ENCODE results near the gene THBS2. TPM values are rescaled to one million over a fixed set of nuclear protein-coding genes. Genes with fewer than 3 reads are reported as not detected.

Gene THBS2
- total RNA-seq, 1 donor from 2014 or later = 0.13 TPM

DNA sequence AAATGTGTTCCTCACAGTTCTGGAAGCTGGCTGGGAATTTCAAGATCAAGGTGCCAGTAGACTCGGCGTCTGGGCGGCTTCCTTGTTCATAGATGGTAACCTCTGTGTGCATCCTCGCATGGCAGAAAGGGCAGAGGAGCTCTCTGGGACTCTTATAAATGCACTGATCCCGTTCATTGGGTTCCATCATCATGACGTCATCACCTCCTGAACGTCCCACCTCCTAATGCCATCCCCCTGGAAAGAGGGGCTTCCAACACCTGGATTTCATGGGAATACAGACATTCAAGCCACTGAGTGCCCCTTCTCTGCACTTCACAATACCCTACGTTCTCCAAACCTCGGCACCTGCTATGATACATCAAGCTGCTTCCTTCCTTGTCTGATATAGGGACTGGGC is 37.5 kb upstream of the THBS2 start:
- Histone ChIP-seq H2AFZ (replicated peaks) (no peak overlapping the region), H4K20me1 (ENCODE audit: low read depth) (no peaks in the 10 kb centered on the region), H3K27ac (no peak overlapping the region), H3K36me3 (no peaks in the 10 kb centered on the region), H3F3A (ENCODE audit: low read depth) (no peaks in the 10 kb centered on the region), H3K4me1 (no peaks in the 10 kb centered on the region), H3K9ac (no peak overlapping the region), H3K4me2 (no peak overlapping the region), H3K9me3 (ENCODE audit: low read depth) (no peaks in the 10 kb centered on the region), H3K4me3 (no peak overlapping the region), H3K79me2 (ENCODE audit: low read depth) (no peaks in the 10 kb centered on the region), H3K27me3 (no peaks in the 10 kb centered on the region)
- peaks cover 13% of the 10 kb centered on the region for H3K4me1 Mint-ChIP-seq
- no peak for DNase-seq (ENCODE audit: low spot score)
- peaks cover 2% of the 10 kb centered on the region for H3K27me3 Mint-ChIP-seq (ENCODE audit: insufficient read depth, low read depth)
- TF ChIP-seq EZH2phosphoT487 (IDR thresholded peaks at IDR 0.05) = no peak
- TF ChIP-seq, protein P1, sequence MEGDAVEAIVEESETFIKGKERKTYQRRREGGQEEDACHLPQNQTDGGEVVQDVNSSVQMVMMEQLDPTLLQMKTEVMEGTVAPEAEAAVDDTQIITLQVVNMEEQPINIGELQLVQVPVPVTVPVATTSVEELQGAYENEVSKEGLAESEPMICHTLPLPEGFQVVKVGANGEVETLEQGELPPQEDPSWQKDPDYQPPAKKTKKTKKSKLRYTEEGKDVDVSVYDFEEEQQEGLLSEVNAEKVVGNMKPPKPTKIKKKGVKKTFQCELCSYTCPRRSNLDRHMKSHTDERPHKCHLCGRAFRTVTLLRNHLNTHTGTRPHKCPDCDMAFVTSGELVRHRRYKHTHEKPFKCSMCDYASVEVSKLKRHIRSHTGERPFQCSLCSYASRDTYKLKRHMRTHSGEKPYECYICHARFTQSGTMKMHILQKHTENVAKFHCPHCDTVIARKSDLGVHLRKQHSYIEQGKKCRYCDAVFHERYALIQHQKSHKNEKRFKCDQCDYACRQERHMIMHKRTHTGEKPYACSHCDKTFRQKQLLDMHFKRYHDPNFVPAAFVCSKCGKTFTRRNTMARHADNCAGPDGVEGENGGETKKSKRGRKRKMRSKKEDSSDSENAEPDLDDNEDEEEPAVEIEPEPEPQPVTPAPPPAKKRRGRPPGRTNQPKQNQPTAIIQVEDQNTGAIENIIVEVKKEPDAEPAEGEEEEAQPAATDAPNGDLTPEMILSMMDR (IDR thresholded peaks at IDR 0.05) = no peak
- no peak for TF ChIP-seq EZH2 (IDR thresholded peaks at IDR 0.05)
- H3K9me3 Mint-ChIP-seq = peaks cover 7% of the 10 kb centered on the region
- no peak overlapping the region for H3K4me3 Mint-ChIP-seq
- no peaks in the 10 kb centered on the region for H3K36me3 Mint-ChIP-seq
- peak overlapping the region; percentile 46 for H3K27ac Mint-ChIP-seq

DNA sequence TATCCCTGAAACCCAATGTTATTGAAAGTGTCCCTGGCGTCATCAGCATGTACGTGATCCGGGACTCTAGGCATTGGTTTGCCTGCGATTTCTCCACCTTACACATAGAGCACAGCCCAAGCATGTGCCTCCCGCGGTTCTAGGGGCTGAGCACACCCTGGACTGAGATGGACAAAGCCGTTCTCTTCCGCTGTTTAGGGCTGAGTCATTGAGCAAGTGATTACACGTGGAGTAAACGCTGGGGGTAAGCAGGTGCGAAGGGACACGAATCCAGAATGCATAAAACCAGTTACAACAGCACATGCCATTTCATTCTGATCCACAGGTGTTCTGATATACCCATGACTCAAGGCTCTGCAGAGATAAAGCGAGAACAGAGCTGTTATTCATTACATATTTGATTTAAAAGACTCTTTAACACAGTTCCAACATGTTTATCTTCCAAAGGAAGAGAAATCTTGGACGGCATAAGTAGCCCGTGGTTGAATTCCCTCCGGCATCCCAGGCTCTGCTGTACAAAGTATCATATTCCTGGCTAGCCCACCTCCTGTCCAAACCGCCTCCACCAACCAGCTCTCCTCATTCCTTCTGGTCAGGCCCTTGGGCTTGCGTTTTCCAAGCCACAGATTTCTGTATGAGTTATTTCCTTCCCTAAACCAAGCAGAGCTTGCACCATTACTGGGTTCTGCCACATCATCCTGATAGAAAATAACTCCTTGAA is 36.1 kb upstream of the THBS2 start:
- Histone ChIP-seq H3K27me3 (no peaks in the 10 kb centered on the region), H3K79me2 (ENCODE audit: low read depth) (no peaks in the 10 kb centered on the region), H3K9me3 (ENCODE audit: low read depth) (no peaks in the 10 kb centered on the region), H3K9ac (no peak overlapping the region), H3K36me3 (no peaks in the 10 kb centered on the region), H3F3A (ENCODE audit: low read depth) (no peaks in the 10 kb centered on the region), H3K4me2 (no peak overlapping the region), H3K4me1 (no peaks in the 10 kb centered on the region), H4K20me1 (ENCODE audit: low read depth) (no peaks in the 10 kb centered on the region), H3K4me3 (no peak overlapping the region), H2AFZ (replicated peaks) (no peak overlapping the region), H3K27ac (no peak overlapping the region)
- Mint-ChIP-seq H3K36me3 (no peaks in the 10 kb centered on the region), H3K4me1 (peaks cover 13% of the 10 kb centered on the region), H3K27me3 (ENCODE audit: insufficient read depth, low read depth) (peaks cover 2% of the 10 kb centered on the region), H3K9me3 (peaks cover 7% of the 10 kb centered on the region), H3K27ac (peak overlapping the region; percentile 25), H3K4me3 (no peak overlapping the region)
- TF ChIP-seq EZH2phosphoT487 (IDR thresholded peaks at IDR 0.05) (no peak), EZH2 (IDR thresholded peaks at IDR 0.05) (no peak)
- TF ChIP-seq, protein P1 (IDR thresholded peaks at IDR 0.05) = no peak
- no peak for DNase-seq (ENCODE audit: low spot score)

DNA sequence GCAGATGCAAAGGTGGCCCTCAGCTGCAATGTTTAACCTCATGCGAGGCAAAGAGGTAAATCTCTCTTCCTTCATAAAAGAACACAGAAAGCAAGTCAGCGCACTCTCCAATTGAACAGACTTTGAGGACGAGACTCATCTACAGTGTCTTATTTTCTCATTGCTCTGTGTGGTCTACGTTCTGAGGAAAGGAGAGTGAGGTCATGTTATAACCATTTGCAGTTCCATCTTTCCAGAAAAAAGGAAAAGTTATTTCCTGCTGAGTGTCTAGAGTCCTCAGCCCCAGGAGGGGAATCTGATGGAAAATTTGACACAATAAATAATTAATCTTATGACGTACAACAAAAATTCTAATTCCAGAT is 35.6 kb upstream of the THBS2 start:
- H4K20me1 ChIP-seq (ENCODE audit: low read depth) = no peaks in the 10 kb centered on the region
- H3K27me3 ChIP-seq = no peaks in the 10 kb centered on the region
- H3K27ac Mint-ChIP-seq = no peak overlapping the region
- H3K9me3 ChIP-seq (ENCODE audit: low read depth) = no peaks in the 10 kb centered on the region
- no peaks in the 10 kb centered on the region for H3K79me2 ChIP-seq (ENCODE audit: low read depth)
- H3K9ac ChIP-seq = no peak overlapping the region
- H2AFZ ChIP-seq (replicated peaks) = no peak overlapping the region
- H3K36me3 ChIP-seq = no peaks in the 10 kb centered on the region
- H3K4me3 ChIP-seq = no peak overlapping the region
- H3K4me1 ChIP-seq = no peaks in the 10 kb centered on the region
- H3K4me2 ChIP-seq = no peak overlapping the region
- no peaks in the 10 kb centered on the region for H3K36me3 Mint-ChIP-seq
- H3K9me3 Mint-ChIP-seq = peaks cover 7% of the 10 kb centered on the region
- H3K4me3 Mint-ChIP-seq = no peak overlapping the region
- TF ChIP-seq EZH2phosphoT487 (IDR thresholded peaks at IDR 0.05) = no peak
- TF ChIP-seq, protein P1 (IDR thresholded peaks at IDR 0.05) = no peak
- TF ChIP-seq EZH2 (IDR thresholded peaks at IDR 0.05) = no peak
- H3K27ac ChIP-seq = no peak overlapping the region
- DNase-seq (ENCODE audit: low spot score) = no peak
- peaks cover 2% of the 10 kb centered on the region for H3K27me3 Mint-ChIP-seq (ENCODE audit: insufficient read depth, low read depth)
- peaks cover 13% of the 10 kb centered on the region for H3K4me1 Mint-ChIP-seq
- no peaks in the 10 kb centered on the region for H3F3A ChIP-seq (ENCODE audit: low read depth)
